H4 (cell line): ENCODE data around the gene PCBP3. TPM values are rescaled to one million over a fixed set of nuclear protein-coding genes. Genes with fewer than 3 reads are reported as not detected.
"Not testable (repeated sequence)": the region's sequence is repeated elsewhere in the genome, so short reads cannot be mapped to it uniquely, and the experiment has no call there.

Source experiments
- DNase-seq: peaks from one replicate; pipeline ENCODE4 v3.0.0-alpha.2; 2015; ENCODE audit warnings: low spot score
- total RNA-seq: library from RNA; depleted of rRNA; stranded (reverse); fragments of >200 nt; shearing (Covaris generic); gene quantifications from 2 replicates; pipeline ENCODE4 v1.2.3, GENCODE V29; 2014

The PCBP3 gene
- total RNA-seq, 1 experiment from 2014 or later: 6.1 TPM

- no peak for DNase-seq
Measured at GRCh38 chr21:45827881-45828579, 184.5 kb downstream of the PCBP3 start.

- DNase-seq: no peak
Measured at GRCh38 chr21:45828580-45829570, 185.3 kb downstream of the PCBP3 start.

GRCh38 chr21:45829668-45830067 is 186.1 kb downstream of the PCBP3 start:
- DNase-seq: no peak

- DNase-seq: no peak
Measured at GRCh38 chr21:45830221-45830640, 186.7 kb downstream of the PCBP3 start.

- DNase-seq: no peak
Measured at GRCh38 chr21:45830720-45831366, 187.3 kb downstream of the PCBP3 start.

- no peak for DNase-seq
Measured at GRCh38 chr21:45831991-45832740, 188.6 kb downstream of the PCBP3 start.

- not testable (repeated sequence) for DNase-seq
Measured at GRCh38 chr21:45832741-45833235, 189.3 kb downstream of the PCBP3 start.

GRCh38 chr21:45833414-45833813 is 189.9 kb downstream of the PCBP3 start:
- no peak for DNase-seq

GRCh38 chr21:45834026-45834715 is 190.6 kb downstream of the PCBP3 start:
- DNase-seq: no peak

GRCh38 chr21:45834821-45835293 is 191.3 kb downstream of the PCBP3 start:
- no peak for DNase-seq

- DNase-seq: no peak
Measured at GRCh38 chr21:45835301-45836267, 192.1 kb downstream of the PCBP3 start.

GRCh38 chr21:45836268-45836655 is 192.7 kb downstream of the PCBP3 start:
- DNase-seq: no peak

GRCh38 chr21:45836694-45837670 is 193.5 kb downstream of the PCBP3 start:
- no peak for DNase-seq

- no peak for DNase-seq
Measured at GRCh38 chr21:45837936-45838335, 194.4 kb downstream of the PCBP3 start.

- DNase-seq: no peak
Measured at GRCh38 chr21:45838634-45839033, 195.1 kb downstream of the PCBP3 start.

GRCh38 chr21:45839274-45839673 is 195.7 kb downstream of the PCBP3 start:
- no peak for DNase-seq

- DNase-seq: no peak
Measured at GRCh38 chr21:45841033-45841432, 197.5 kb downstream of the PCBP3 start.

GRCh38 chr21:45843426-45843825 is 199.9 kb downstream of the PCBP3 start:
- DNase-seq: no peak
